ENCODE measurements around the gene LGR4. TPM values are rescaled to one million over a fixed set of nuclear protein-coding genes. Genes with fewer than 3 reads are reported as not detected.

Gene LGR4
- total RNA-seq, 2 experiments from 2014 or later: 0.10 TPM; not detected in 1

- H3K4me3 Mint-ChIP-seq: no peak overlapping the region
- peaks cover 12% of the 10 kb centered on the region for H3K4me1 Mint-ChIP-seq
- H3K27ac Mint-ChIP-seq: no peak overlapping the region
- no peaks in the 10 kb centered on the region for H3K9me3 Mint-ChIP-seq
- CTCF ChIA-PET: no interaction called here
- no peaks in the 10 kb centered on the region for H3K27me3 Mint-ChIP-seq
- H3K36me3 Mint-ChIP-seq (ENCODE audit: low read depth): no peaks in the 10 kb centered on the region
- POLR2A ChIA-PET: no interaction called here
- no peak for DNase-seq
Measured at GRCh38 chr11:27380771-27381170, 91.8 kb downstream of the LGR4 start.

GRCh38 chr11:27379449-27379848 is 93.1 kb downstream of the LGR4 start:
- no peaks in the 10 kb centered on the region for H3K9me3 Mint-ChIP-seq
- peaks cover 5% of the 10 kb centered on the region for H3K4me1 Mint-ChIP-seq
- H3K27me3 Mint-ChIP-seq: no peaks in the 10 kb centered on the region
- ChIA-PET POLR2A (no interaction called here), CTCF (no interaction called here)
- no peaks in the 10 kb centered on the region for H3K36me3 Mint-ChIP-seq (ENCODE audit: low read depth)
- no peak overlapping the region for H3K27ac Mint-ChIP-seq
- no peak for DNase-seq
- no peak overlapping the region for H3K4me3 Mint-ChIP-seq

GRCh38 chr11:27375370-27375769 is 97.2 kb downstream of the LGR4 start:
- no peaks in the 10 kb centered on the region for H3K4me1 Mint-ChIP-seq
- ChIA-PET POLR2A (no interaction called here), CTCF (interaction anchor here (1.5 kb wide), 1 partner anchor 11 kb away, joined by 4 read pairs; no protein-coding TSS in a partner anchor)
- H3K9me3 Mint-ChIP-seq: no peaks in the 10 kb centered on the region
- H3K36me3 Mint-ChIP-seq (ENCODE audit: low read depth): no peaks in the 10 kb centered on the region
- no peak overlapping the region for H3K27ac Mint-ChIP-seq
- H3K4me3 Mint-ChIP-seq: no peak overlapping the region
- H3K27me3 Mint-ChIP-seq: no peaks in the 10 kb centered on the region
- DNase-seq: no peak

GRCh38 chr11:27373856-27374602 is 98.6 kb downstream of the LGR4 start:
- H3K9me3 Mint-ChIP-seq: no peaks in the 10 kb centered on the region
- no peaks in the 10 kb centered on the region for H3K4me1 Mint-ChIP-seq
- no peaks in the 10 kb centered on the region for H3K27me3 Mint-ChIP-seq
- no peak for DNase-seq
- ChIA-PET POLR2A (interaction anchor here (1.9 kb wide), 1 partner anchor 11 kb away, joined by 4 read pairs; the partner anchor contains the start of gene CCDC34), CTCF (interaction anchor here (1.4 to 2.4 kb wide), 2 partner anchors 10 kb away, joined by 4 to 6 read pairs; no protein-coding TSS in a partner anchor)
- H3K4me3 Mint-ChIP-seq: no peak overlapping the region
- no peak overlapping the region for H3K27ac Mint-ChIP-seq
- H3K36me3 Mint-ChIP-seq (ENCODE audit: low read depth): no peaks in the 10 kb centered on the region

GRCh38 chr11:27373392-27373791 is 99.2 kb downstream of the LGR4 start:
- Mint-ChIP-seq H3K27me3 (no peaks in the 10 kb centered on the region), H3K4me3 (no peak overlapping the region), H3K27ac (no peak overlapping the region), H3K4me1 (no peaks in the 10 kb centered on the region), H3K36me3 (ENCODE audit: low read depth) (no peaks in the 10 kb centered on the region), H3K9me3 (no peaks in the 10 kb centered on the region)
- CTCF ChIA-PET: interaction anchor here (1.4 to 2.4 kb wide), 2 partner anchors 10 to 11 kb away, joined by 4 to 6 read pairs; no protein-coding TSS in a partner anchor
- DNase-seq: no peak
- POLR2A ChIA-PET: interaction anchor here (1.9 kb wide), 1 partner anchor 10 kb away, joined by 4 read pairs; the partner anchor contains the start of gene CCDC34

- H3K27ac Mint-ChIP-seq: no peak overlapping the region
- no peaks in the 10 kb centered on the region for H3K4me1 Mint-ChIP-seq
- ChIA-PET CTCF (interaction anchor here (2.4 kb wide), 1 partner anchor 12 kb away, joined by 6 read pairs; no protein-coding TSS in a partner anchor), POLR2A (no interaction called here)
- H3K36me3 Mint-ChIP-seq (ENCODE audit: low read depth): no peaks in the 10 kb centered on the region
- no peak overlapping the region for H3K4me3 Mint-ChIP-seq
- no peak for DNase-seq
- no peaks in the 10 kb centered on the region for H3K27me3 Mint-ChIP-seq
- H3K9me3 Mint-ChIP-seq: no peaks in the 10 kb centered on the region
Measured at GRCh38 chr11:27372164-27372563, 100.4 kb downstream of the LGR4 start.

GRCh38 chr11:27371489-27371888 is 101.1 kb downstream of the LGR4 start:
- Mint-ChIP-seq H3K27me3 (no peaks in the 10 kb centered on the region), H3K27ac (no peak overlapping the region), H3K36me3 (ENCODE audit: low read depth) (no peaks in the 10 kb centered on the region), H3K4me3 (no peak overlapping the region), H3K4me1 (no peaks in the 10 kb centered on the region), H3K9me3 (no peaks in the 10 kb centered on the region)
- DNase-seq: no peak
- CTCF ChIA-PET: interaction anchor here (2.4 kb wide), 1 partner anchor 13 kb away, joined by 6 read pairs; no protein-coding TSS in a partner anchor
- POLR2A ChIA-PET: no interaction called here

- DNase-seq: no peak
- H3K9me3 Mint-ChIP-seq: no peaks in the 10 kb centered on the region
- ChIA-PET POLR2A (no interaction called here), CTCF (interaction anchor here (1.0 kb wide), 1 partner anchor 74 kb away, joined by 3 read pairs; no protein-coding TSS in a partner anchor)
- H3K4me1 Mint-ChIP-seq: no peaks in the 10 kb centered on the region
- H3K27me3 Mint-ChIP-seq: no peaks in the 10 kb centered on the region
- H3K27ac Mint-ChIP-seq: no peak overlapping the region
- H3K36me3 Mint-ChIP-seq (ENCODE audit: low read depth): no peaks in the 10 kb centered on the region
- H3K4me3 Mint-ChIP-seq: no peak overlapping the region
Measured at GRCh38 chr11:27370374-27370773, 102.2 kb downstream of the LGR4 start.

GRCh38 chr11:27367881-27368280 is 104.7 kb downstream of the LGR4 start:
- no peaks in the 10 kb centered on the region for H3K9me3 Mint-ChIP-seq
- H3K27ac Mint-ChIP-seq: no peak overlapping the region
- CTCF ChIA-PET: no interaction called here
- H3K4me3 Mint-ChIP-seq: no peak overlapping the region
- no peak for DNase-seq
- H3K4me1 Mint-ChIP-seq: peaks cover 9% of the 10 kb centered on the region
- POLR2A ChIA-PET: no interaction called here
- no peaks in the 10 kb centered on the region for H3K36me3 Mint-ChIP-seq (ENCODE audit: low read depth)
- H3K27me3 Mint-ChIP-seq: no peaks in the 10 kb centered on the region

- Mint-ChIP-seq H3K4me1 (peaks cover 25% of the 10 kb centered on the region), H3K9me3 (no peaks in the 10 kb centered on the region), H3K36me3 (ENCODE audit: low read depth) (no peaks in the 10 kb centered on the region), H3K27ac (peak overlapping the region; percentile 55), H3K27me3 (no peaks in the 10 kb centered on the region), H3K4me3 (peak overlapping the region; percentile 89)
- DNase-seq: no peak
- CTCF ChIA-PET: interaction anchor here (1.3 to 2.0 kb wide), 3 partner anchors 10 to 19 kb away, joined by 4 read pairs; no protein-coding TSS in a partner anchor
- POLR2A ChIA-PET: interaction anchor here (0.9 to 1.0 kb wide), 2 partner anchors 10 to 21 kb away, joined by 3 to 4 read pairs; no protein-coding TSS in a partner anchor
Measured at GRCh38 chr11:27363576-27364117, 108.9 kb downstream of the LGR4 start.

DNA sequence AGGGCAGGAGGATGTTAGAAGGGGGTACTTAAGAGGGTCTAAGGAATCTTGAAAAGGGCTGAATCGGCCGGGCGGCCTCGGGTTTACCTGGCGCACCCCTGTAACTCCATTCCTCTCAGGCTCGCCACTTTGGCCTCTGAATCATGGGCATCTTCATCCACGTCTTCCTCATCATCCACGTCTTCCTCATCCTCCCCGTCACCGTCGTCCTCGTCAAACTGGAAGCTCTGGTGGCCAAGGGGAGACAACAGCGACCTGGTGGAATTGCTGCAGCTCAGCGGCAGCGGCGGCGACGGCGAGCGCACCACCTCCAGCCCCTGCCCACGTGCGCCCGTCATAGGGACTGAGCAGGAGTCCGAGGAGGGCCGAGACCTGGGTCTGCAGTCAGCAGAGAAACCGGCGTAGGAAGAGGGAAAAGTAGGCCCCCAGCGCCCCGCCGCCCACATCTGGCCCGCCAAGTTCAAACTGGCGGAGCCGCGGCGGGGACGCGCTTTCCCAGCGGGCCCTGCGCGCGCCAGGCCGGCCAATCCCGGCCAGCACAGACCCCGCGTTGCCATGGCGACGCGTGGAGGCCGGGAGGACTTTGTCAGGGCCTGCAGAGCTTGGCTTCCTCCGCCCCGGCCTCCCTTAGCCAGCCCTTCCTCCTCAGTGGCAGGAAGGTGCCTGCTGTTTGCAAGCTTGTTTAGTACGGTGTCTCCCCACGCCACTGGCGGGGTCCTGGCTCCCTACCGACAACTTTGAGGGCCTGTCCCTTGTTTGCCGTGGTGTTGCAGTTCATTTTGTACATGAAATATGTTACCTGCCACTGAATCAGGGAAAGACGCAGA is 109.6 kb downstream of the LGR4 start, which contains the start of gene CCDC34:
CCDC34 (minus strand) TSS at position 467 of the 827 bp plus-strand sequence; CDS start at position 446, 21 bp downstream.
- H3K27me3 Mint-ChIP-seq: no peaks in the 10 kb centered on the region
- no peaks in the 10 kb centered on the region for H3K9me3 Mint-ChIP-seq
- CTCF ChIA-PET: interaction anchor here (1.3 to 2.0 kb wide), 2 partner anchors 11 to 19 kb away, joined by 4 read pairs; no protein-coding TSS in a partner anchor
- peak; percentile 91 for DNase-seq
- H3K4me3 Mint-ChIP-seq: peak within 1 kb of the TSS; percentile 89
- POLR2A ChIA-PET: interaction anchor here (0.9 to 1.0 kb wide), 2 partner anchors 11 to 22 kb away, joined by 3 to 4 read pairs; no protein-coding TSS in a partner anchor
- peaks cover 25% of the 10 kb centered on the region for H3K4me1 Mint-ChIP-seq
- peak within 1 kb of the TSS; percentile 55 for H3K27ac Mint-ChIP-seq
- no peaks in the 10 kb centered on the region for H3K36me3 Mint-ChIP-seq (ENCODE audit: low read depth)

GRCh38 chr11:27361649-27362431 is 110.8 kb downstream of the LGR4 start:
- Mint-ChIP-seq H3K27me3 (no peaks in the 10 kb centered on the region), H3K36me3 (ENCODE audit: low read depth) (no peaks in the 10 kb centered on the region), H3K4me1 (peaks cover 25% of the 10 kb centered on the region), H3K4me3 (peak overlapping the region; percentile 89), H3K9me3 (no peaks in the 10 kb centered on the region), H3K27ac (no peak overlapping the region)
- CTCF ChIA-PET: no interaction called here
- no peak for DNase-seq
- POLR2A ChIA-PET: no interaction called here
